K562 (cell line): ENCODE data around the gene PIK3C2A. TPM values are rescaled to one million over a fixed set of nuclear protein-coding genes. Genes with fewer than 3 reads are reported as not detected.
"Not testable (repeated sequence)": the region's sequence is repeated elsewhere in the genome, so short reads cannot be mapped to it uniquely, and the experiment has no call there.

Experiments
- ATAC-seq: fragments of 200-7000 bp; cut with Tn5 transposase; 3 replicates; pipeline ENCODE4 v1.9.1; 2020; ENCODE audit warnings: moderate library complexity
- BruUV-seq: library from RNA; stranded (reverse); fragments of 400-500 nt; replicated peaks from 2 replicates; lab custom pipeline; 2021; lab: Mats Ljungman, UMichigan
- CTCF ChIA-PET: fragments of 300-600 bp; formaldehyde crosslinking; extraction: SDS; loops from one replicate; lab custom pipeline; 2021; ENCODE audit warnings: low intra/inter-chr PET ratio; lab: Yijun Ruan, JAX
- POLR2A ChIA-PET: fragments of 300-600, 350-650 bp; sonication (Branson Sonifier 250); formaldehyde crosslinking; extraction: SDS; loops from one replicate; lab custom pipeline; 2021; ENCODE audit warnings: antibody characterized with exemption, inconsistent platforms; lab: Yijun Ruan, JAX
- DNase-seq, 4 experiments: peaks; one replicate each; pipeline versions ENCODE4 v3.0.0 to v3.0.0-alpha.2; 2011 to 2018; ENCODE audit warnings: low spot score in 3 of 4, mixed read lengths in 3 of 4; ENCODE audit errors: extremely low read depth in 1 of 4
- FAIRE-seq: peaks from 2 replicates; lab custom pipeline; 2011; peaks lifted over from hg19 to GRCh38; lab: Jason Lieb, UNC
- H2AFZ ChIP-seq: 2 replicates; pipeline ENCODE4 v1.6.0; 2011; ENCODE audit warnings: low read depth, low read length, control low read depth, inconsistent platforms
- H3K27ac ChIP-seq: fragments of 200-600 bp; 3 replicates; pipeline ENCODE4 v1.8.0; 2011; ENCODE audit warnings: low read depth, mild to moderate bottlenecking, control low read depth, inconsistent platforms, low read length, moderate library complexity, mixed read lengths; ENCODE audit errors: extremely low read depth
- H3K27me3 ChIP-seq, 2 experiments: fragments of 300-600 bp in 1 of 2; 2 replicates in 1 of 2; 3 replicates in 1 of 2; pipeline versions ENCODE4 v1.6.0 to v1.8.0; 2011; ENCODE audit warnings: inconsistent platforms in 2 of 2, low read length in 2 of 2, mild to moderate bottlenecking in 1 of 2, mixed read lengths in 1 of 2, moderate library complexity in 1 of 2; ENCODE audit not compliant: control insufficient read depth in 2 of 2, insufficient read depth in 2 of 2
- H3K36me3 ChIP-seq: fragments of 300-600 bp; 3 replicates; pipeline ENCODE4 v1.8.0; 2011; ENCODE audit warnings: mild to moderate bottlenecking, low read length, inconsistent platforms; ENCODE audit not compliant: control insufficient read depth, insufficient read depth
- H3K4me1 ChIP-seq, 2 experiments: fragments of 200-600 bp in 1 of 2; replicated peaks in 1 of 2; 2 replicates in 1 of 2; 3 replicates in 1 of 2; pipeline versions ENCODE4 v1.5.1 to v1.8.0; 2011; ENCODE audit warnings: inconsistent platforms in 2 of 2, low read length in 2 of 2, mild to moderate bottlenecking in 1 of 2, mixed read lengths in 1 of 2, moderate library complexity in 1 of 2; ENCODE audit not compliant: control insufficient read depth in 2 of 2, insufficient read depth in 2 of 2
- H3K4me2 ChIP-seq: 2 replicates; pipeline ENCODE4 v1.6.1; 2011; ENCODE audit warnings: low read length, control low read depth, inconsistent platforms, mixed read lengths; ENCODE audit not compliant: insufficient read depth
- H3K4me3 ChIP-seq: fragments of 200-600 bp; sonication (generic), shearing (Covaris generic); 2 replicates; pipeline ENCODE4 v1.5.1; 2016; ENCODE audit warnings: control low read depth, inconsistent platforms
- H3K79me2 ChIP-seq: fragments of 200-600 bp; 3 replicates; pipeline ENCODE4 v1.8.0; 2011; ENCODE audit warnings: low read length, inconsistent platforms; ENCODE audit not compliant: control insufficient read depth, insufficient read depth
- H3K9ac ChIP-seq, 2 experiments: 2 replicates each; pipeline versions ENCODE4 v1.6.0 to v1.6.1; 2011; ENCODE audit warnings: low read depth in 2 of 2, low read length in 2 of 2, control low read depth in 1 of 2, inconsistent platforms in 1 of 2, mild to moderate bottlenecking in 1 of 2, mixed read lengths in 1 of 2; ENCODE audit not compliant: insufficient read depth in 1 of 2
- H3K9me1 ChIP-seq: one replicate; pipeline ENCODE4 v1.6.0; 2011; ENCODE audit warnings: inconsistent platforms, mild to moderate bottlenecking, low read length, moderate library complexity; ENCODE audit not compliant: control insufficient read depth, insufficient read depth
- H3K9me3 ChIP-seq: replicated peaks from 2 replicates; pipeline ENCODE4 v1.5.1; 2011; ENCODE audit warnings: low read depth, low read length, inconsistent platforms; ENCODE audit not compliant: control insufficient read depth, insufficient read depth
- H4K20me1 ChIP-seq: replicated peaks from 2 replicates; pipeline ENCODE4 v1.6.1; 2011; ENCODE audit warnings: low read length, inconsistent platforms, mixed read lengths; ENCODE audit not compliant: control insufficient read depth, insufficient read depth
- FOXP4 ChIP-seq: sonication (generic); formaldehyde crosslinking; IDR thresholded peaks from 2 replicates; pipeline ENCODE4 v1.8.0; 2022; ENCODE audit warnings: mild to moderate bottlenecking, missing genetic modification reagents, borderline replicate concordance
- HCFC1 ChIP-seq: IDR thresholded peaks from 2 replicates; pipeline ENCODE4 v1.6.1; 2012; ENCODE audit warnings: low read depth, low read length, improper control_type of control experiment
- TARDBP ChIP-seq: fragments of 450-650 bp; IDR thresholded peaks from 2 replicates; pipeline ENCODE4 v1.6.1; 2016
- THAP12 ChIP-seq: fragments of 250-450 bp; sonication (Bioruptor Pico); IDR thresholded peaks from 2 replicates; pipeline ENCODE4 v1.9.0; 2021; ENCODE audit warnings: mild to moderate bottlenecking, inconsistent platforms
- ZBTB17 ChIP-seq: fragments of 450-650 bp; formaldehyde crosslinking; IDR thresholded peaks from 2 replicates; pipeline ENCODE4 v1.4.0; 2020; ENCODE audit warnings: mild to moderate bottlenecking
- WGBS: fragments of 100-300 bp; shearing (Covaris generic); methylation state at CpG from one replicate; pipeline ENCODE4 v1.1.6; 2016; ENCODE audit warnings: low coverage, mixed read lengths; ENCODE audit not compliant: insufficient coverage; ENCODE audit errors: missing lambda C conversion rate; 5-methylcytosine and 5-hydroxymethylcytosine counted together
- in situ Hi-C: fragments of 300-500 bp; cut with MboI; formaldehyde crosslinking; loops from 4 replicates; pipeline ENCODE4 v1.15.0; 2018; ENCODE audit warnings: inconsistent platforms, mixed read lengths
- intact Hi-C: fragments of 100-400 bp; cut with micrococcal nuclease; formaldehyde crosslinking; loops from 2 replicates; pipeline ENCODE4 v1.14.2; 2022
- polyA plus RNA-seq, 8 experiments: library from polyadenylated mRNA; depleted of rRNA in 4 of 8; stranded (reverse) in 5 of 8; unstranded in 3 of 8; fragments of >200 nt; fragmentation: Nextera tagmentation in 2 of 8; fragmentation: Illumina TruSeq in 1 of 8; extraction: Ambion mirVana in 2 of 8; extraction: Trizol in 1 of 8; gene quantifications; 2 replicates each; pipeline versions ENCODE4 v1.2.1 to v1.2.3, GENCODE V29; 2011 to 2014; ENCODE audit warnings: inconsistent platforms in 1 of 8, missing spikeins in 1 of 8
- total RNA-seq, 7 experiments: library from RNA; depleted of rRNA in 6 of 7; stranded (reverse); fragments of >200 nt in 6 of 7; fragmentation: Illumina TruSeq in 2 of 7; extraction: Trizol in 2 of 7; gene quantifications; 2 replicates each; pipeline versions ENCODE4 v1.2.1 to v1.2.3, GENCODE V29; 2011 to 2021; ENCODE audit warnings: low replicate concordance in 1 of 7

The PIK3C2A gene
- total and polyA plus RNA-seq, 9 of the 15 experiments (the other 6 are each of a cell fraction or from before 2014, with no cell fraction given): 3.1 to 25.2 (median 15.6) TPM

GRCh38 chr11:17229481-17230152 is 21.8 kb upstream of the PIK3C2A start:
- Histone ChIP-seq H4K20me1 (no peaks in the 10 kb centered on the region), H3K9ac (no peak overlapping the region), H2AFZ (no peak overlapping the region), H3K27me3 (no peaks in the 10 kb centered on the region), H3K4me3 (no peak overlapping the region), H3K4me2 (no peak overlapping the region), H3K36me3 (no peaks in the 10 kb centered on the region), H3K9me3 (no peaks in the 10 kb centered on the region), H3K9me1 (no peaks in the 10 kb centered on the region), H3K27ac (no peak overlapping the region), H3K4me1 (no peaks in the 10 kb centered on the region), H3K79me2 (no peaks in the 10 kb centered on the region)
- POLR2A ChIA-PET: interaction anchor here (1.3 kb wide), 1 partner anchor 123 kb away, joined by 3 read pairs; no protein-coding TSS in a partner anchor
- DNase-seq: no peak
- CTCF ChIA-PET: interaction anchor here (0.6 to 2.2 kb wide), 5 partner anchors 154 to 1615 kb away, joined by 3 to 10 read pairs (median 5); no protein-coding TSS in a partner anchor
- TF ChIP-seq ZBTB17: no peak
- TF ChIP-seq FOXP4: no peak
- no peak for TF ChIP-seq THAP12
- no peak for TF ChIP-seq TARDBP
- no peak for TF ChIP-seq HCFC1
- intact Hi-C loops (loop anchor here (1.0 to 5.0 kb wide), 5 partner anchors 123 to 299 kb away; no protein-coding TSS in a partner anchor), in situ Hi-C loops (loop anchor here (10.0 kb wide), 1 partner anchor 295 kb away; no protein-coding TSS in a partner anchor)
- 41% methylated on average over 7 of the region's 7 CpGs for WGBS
- BruUV-seq: no TSS peak
- no peak for FAIRE-seq
- ATAC-seq: peak; percentile 28; the same call in 2 of the 3 replicates

- DNase-seq, BruUV-seq: not testable (repeated sequence)
- intact Hi-C loops: loop anchor here (5.0 kb wide), 1 partner anchor 281 kb away; no protein-coding TSS in a partner anchor
Observed at GRCh38 chr11:17228186-17228925, 20.6 kb upstream of the PIK3C2A start.

More at GRCh38 chr11:17228186-17228925, 20.6 kb upstream of the PIK3C2A start:
- H3K4me1 ChIP-seq, H3K27ac ChIP-seq, H3K9me1 ChIP-seq, H3K79me2 ChIP-seq, ATAC-seq, H3K9me3 ChIP-seq, H2AFZ ChIP-seq, POLR2A ChIA-PET, FAIRE-seq, H3K36me3 ChIP-seq, H3K4me2 ChIP-seq, H3K27me3 ChIP-seq, H4K20me1 ChIP-seq, H3K9ac ChIP-seq, H3K4me3 ChIP-seq, in situ Hi-C loops: not testable (repeated sequence)
- CTCF ChIA-PET: interaction anchor here (2.2 kb wide), 1 partner anchor 277 kb away, joined by 10 read pairs; no protein-coding TSS in a partner anchor
- 61% methylated on average over 21 of the region's 38 CpGs for WGBS
